ENCODE measurements around the gene FUT7.

The FUT7 gene

GRCh38 chr9:137031904-137032640 is at the start of gene FUT7:
FUT7 (minus strand) TSS chr9:137032088; CDS start chr9:137031991, 97 bp downstream.
- no peak for DNase-seq

GRCh38 chr9:137080260-137081122 is 48.6 kb upstream of the FUT7 start:
- no peak for DNase-seq

GRCh38 chr9:137079401-137079787 is 47.5 kb upstream of the FUT7 start:
- DNase-seq = no peak

- no peak for DNase-seq
Measured at GRCh38 chr9:137078701-137079400, 47.0 kb upstream of the FUT7 start.

GRCh38 chr9:137077758-137078693 is 46.1 kb upstream of the FUT7 start:
- no peak for DNase-seq

- no peak for DNase-seq
Measured at GRCh38 chr9:137077010-137077747, 45.3 kb upstream of the FUT7 start, which contains the start of gene UAP1L1. UAP1L1 (plus strand) TSS chr9:137077517; CDS start chr9:137077533, 16 bp downstream.

- DNase-seq = no peak
Measured at GRCh38 chr9:137076636-137077009, 44.7 kb upstream of the FUT7 start.

GRCh38 chr9:137075275-137075775 is 43.4 kb upstream of the FUT7 start:
- DNase-seq = no peak

GRCh38 chr9:137074657-137075274 is 42.9 kb upstream of the FUT7 start:
- DNase-seq = no peak

- no peak for DNase-seq
Measured at GRCh38 chr9:137073992-137074399, 42.1 kb upstream of the FUT7 start.

GRCh38 chr9:137071282-137071681 is 39.4 kb upstream of the FUT7 start:
- no peak for DNase-seq

GRCh38 chr9:137070906-137071275 is 39.0 kb upstream of the FUT7 start:
- peak; percentile 29 for DNase-seq

GRCh38 chr9:137070201-137070905 is 38.5 kb upstream of the FUT7 start, which contains the start of gene SAPCD2:
SAPCD2 (minus strand) TSS chr9:137070557; CDS start chr9:137070460, 97 bp downstream.
- peak; percentile 80 for DNase-seq

GRCh38 chr9:137069508-137070091 is 37.7 kb upstream of the FUT7 start:
- no peak for DNase-seq

GRCh38 chr9:137068539-137069507 is 36.9 kb upstream of the FUT7 start:
- no peak for DNase-seq

- DNase-seq = peak; percentile 68
Measured at GRCh38 chr9:137067860-137068538, 36.1 kb upstream of the FUT7 start.

- DNase-seq = no peak
Measured at GRCh38 chr9:137066096-137066861, 34.4 kb upstream of the FUT7 start.

Measured in NCI-H526 treated with DMSO at 0.1 percent for 48 hours (cell line).